ENCODE results near the gene FKBP6.
A peak's percentile ranks its signal among the peaks of the same experiment; 100 is the strongest.
"Not testable (repeated sequence)": the region's sequence is repeated elsewhere in the genome, so short reads cannot be mapped to it uniquely, and the experiment has no call there.

Gene FKBP6, protein sequence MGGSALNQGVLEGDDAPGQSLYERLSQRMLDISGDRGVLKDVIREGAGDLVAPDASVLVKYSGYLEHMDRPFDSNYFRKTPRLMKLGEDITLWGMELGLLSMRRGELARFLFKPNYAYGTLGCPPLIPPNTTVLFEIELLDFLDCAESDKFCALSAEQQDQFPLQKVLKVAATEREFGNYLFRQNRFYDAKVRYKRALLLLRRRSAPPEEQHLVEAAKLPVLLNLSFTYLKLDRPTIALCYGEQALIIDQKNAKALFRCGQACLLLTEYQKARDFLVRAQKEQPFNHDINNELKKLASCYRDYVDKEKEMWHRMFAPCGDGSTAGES

DNA sequence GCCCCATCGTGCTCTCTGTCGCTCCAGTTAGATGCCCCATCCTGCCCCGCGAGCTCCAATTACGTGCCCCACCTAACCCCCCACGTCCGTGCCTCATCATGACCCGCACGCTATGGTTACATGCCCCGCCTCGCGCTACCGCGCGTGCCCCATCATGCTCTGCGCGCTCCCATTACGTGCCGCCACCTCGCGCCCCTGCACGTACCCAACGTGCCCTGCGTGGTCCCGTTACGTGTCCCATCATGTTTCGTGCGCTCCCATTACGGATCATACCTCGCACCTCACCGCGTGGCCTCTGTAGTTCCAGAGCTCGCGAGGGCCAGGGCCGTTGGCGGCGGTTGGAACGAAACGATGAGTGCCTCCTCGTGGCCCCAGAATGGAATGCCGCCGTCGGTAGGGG lies at the start of gene FKBP6, which contains the start of gene TRIM50:
FKBP6 (plus strand) TSS at position 240 of the 400 bp plus-strand sequence. CDS start 268 bp downstream, outside the sequence.
TRIM50 (minus strand) TSS at position 161 of the 400 bp plus-strand sequence. CDS start 3,295 bp downstream, outside the sequence.
- not testable (repeated sequence) for DNase-seq (ENCODE audit: low read depth in 2 of 2)

DNA sequence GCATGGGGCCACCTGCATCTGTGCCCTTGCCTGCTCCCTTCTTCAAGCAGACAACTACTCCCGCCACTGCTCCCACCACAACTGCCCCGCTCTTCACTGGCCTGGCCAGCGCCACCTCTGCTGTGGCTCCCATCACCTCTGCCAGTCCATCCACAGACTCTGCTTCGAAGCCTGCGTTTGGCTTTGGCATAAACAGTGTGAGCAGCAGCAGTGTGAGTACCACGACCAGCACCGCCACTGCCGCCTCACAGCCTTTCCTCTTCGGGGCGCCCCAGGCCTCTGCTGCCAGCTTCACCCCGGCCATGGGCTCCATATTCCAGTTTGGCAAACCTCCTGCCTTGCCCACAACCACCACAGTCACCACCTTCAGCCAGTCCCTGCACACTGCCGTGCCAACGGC lies 30.7 kb upstream of the FKBP6 start:
- DNase-seq (ENCODE audit: low read depth in 2 of 2): not testable (repeated sequence)

DNA sequence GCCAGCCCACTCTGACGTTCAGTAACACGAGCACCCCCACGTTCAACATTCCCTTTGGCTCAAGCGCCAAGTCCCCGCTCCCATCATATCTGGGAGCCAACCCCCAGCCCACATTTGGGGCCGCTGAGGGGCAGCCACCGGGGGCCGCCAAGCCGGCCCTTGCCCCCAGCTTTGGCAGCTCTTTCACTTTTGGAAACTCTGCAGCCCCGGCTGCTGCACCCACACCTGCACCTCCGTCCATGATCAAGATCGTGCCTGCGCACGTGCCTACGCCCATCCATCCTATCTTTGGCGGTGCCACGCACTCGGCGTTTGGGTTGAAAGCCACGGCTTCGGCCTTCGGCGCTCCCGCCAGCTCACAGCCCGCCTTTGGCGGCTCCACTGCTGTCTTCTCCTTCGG lies 30.3 kb upstream of the FKBP6 start:
- DNase-seq (ENCODE audit: low read depth in 2 of 2): not testable (repeated sequence)

- not testable (repeated sequence) for DNase-seq (ENCODE audit: low read depth in 2 of 2)
These were observed 28.1 kb upstream of the FKBP6 start for GRCh38 chr7:73299812-73300211.

DNA sequence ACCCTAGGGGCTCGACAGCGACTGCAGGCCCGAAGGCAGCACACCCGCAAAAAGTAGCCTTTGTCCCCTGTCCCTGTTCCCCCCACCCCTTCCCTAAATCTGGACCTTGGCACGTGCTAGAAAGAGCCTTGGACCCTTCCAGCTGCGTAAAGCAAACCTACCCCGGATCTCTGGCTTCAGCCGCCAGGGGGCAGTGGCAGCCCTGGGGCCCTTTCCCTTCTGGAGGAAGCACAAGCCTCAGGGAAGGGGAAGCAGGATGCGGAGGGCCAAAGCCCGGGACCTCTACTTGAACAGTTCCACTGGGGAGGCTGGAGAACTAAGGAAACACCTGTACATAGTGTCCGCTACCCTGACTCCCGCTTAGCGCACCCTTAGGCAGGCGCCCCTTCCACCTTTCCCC lies 26.9 kb upstream of the FKBP6 start:
- not testable (repeated sequence) for DNase-seq (ENCODE audit: low read depth in 2 of 2)

- not testable (repeated sequence) for DNase-seq (ENCODE audit: low read depth in 2 of 2)
These were observed 25.1 kb upstream of the FKBP6 start for GRCh38 chr7:73302846-73303245.

GRCh38 chr7:73303546-73303945 lies 24.4 kb upstream of the FKBP6 start:
- no peak for DNase-seq (ENCODE audit: low read depth in 2 of 2)

- DNase-seq (ENCODE audit: low read depth in 2 of 2): no peak
These were observed 23.9 kb upstream of the FKBP6 start for GRCh38 chr7:73304071-73304470.

- DNase-seq (ENCODE audit: low read depth in 2 of 2): not testable (repeated sequence)
These were observed 23.2 kb upstream of the FKBP6 start for GRCh38 chr7:73304612-73305387.

DNA sequence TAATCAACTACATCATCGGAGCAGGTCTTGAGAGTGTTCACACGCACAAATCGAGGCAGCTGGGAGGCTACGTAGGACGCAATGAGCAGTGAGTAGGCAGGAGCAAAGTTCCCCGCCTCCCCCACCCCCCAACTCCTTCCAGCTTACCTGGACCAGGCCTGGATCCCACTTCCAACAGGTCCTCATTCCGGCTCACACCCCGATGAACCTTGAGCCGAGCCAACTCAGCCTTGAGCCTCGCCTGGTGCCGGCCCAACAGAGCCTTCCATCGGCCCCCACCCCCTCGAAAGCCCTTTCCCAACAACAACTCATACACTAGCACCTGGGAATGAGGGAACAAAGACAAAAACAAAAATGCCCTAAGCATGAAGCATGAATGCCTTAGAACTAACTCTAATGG lies 20.5 kb upstream of the FKBP6 start:
- DNase-seq (ENCODE audit: low read depth in 2 of 2): no peak

DNA sequence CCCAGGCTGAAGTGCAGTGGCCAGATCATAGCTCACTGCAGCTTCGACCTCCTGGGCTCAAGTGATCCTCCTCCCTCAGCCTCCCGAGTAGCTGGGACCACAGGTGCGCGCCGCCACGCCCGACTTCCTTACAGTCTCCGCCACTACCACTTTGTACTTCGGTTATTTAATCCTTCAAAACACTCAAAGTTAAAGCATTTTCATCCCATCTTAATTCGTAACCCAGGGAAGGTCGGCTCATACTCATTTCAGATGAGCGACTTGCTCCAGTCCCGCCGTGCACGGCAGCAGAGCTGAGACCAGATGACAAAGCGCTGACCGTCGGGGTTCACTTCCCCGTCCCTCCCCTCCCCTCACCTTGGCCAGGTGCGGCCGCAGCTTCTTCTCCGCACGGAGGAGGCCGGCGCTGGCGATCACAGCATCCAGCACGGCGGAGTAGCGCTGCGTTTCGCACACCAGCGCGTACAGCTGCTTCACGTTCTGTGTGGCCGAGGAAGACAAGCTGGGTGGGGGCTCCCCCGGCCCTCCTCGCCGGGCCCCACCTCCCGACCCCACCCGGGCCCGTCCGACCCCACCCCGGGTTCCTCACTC lies 19.8 kb upstream of the FKBP6 start:
- DNase-seq (ENCODE audit: low read depth in 2 of 2): no peak

GRCh38 chr7:73308665-73309214 lies 19.2 kb upstream of the FKBP6 start, which contains the start of gene NSUN5:
TSS of gene NSUN5 (minus strand) at chr7:73308826. CDS start at chr7:73308790, 36 bp downstream.
- peak; percentile 85 to 90 for DNase-seq (ENCODE audit: low read depth in 2 of 2)

DNA sequence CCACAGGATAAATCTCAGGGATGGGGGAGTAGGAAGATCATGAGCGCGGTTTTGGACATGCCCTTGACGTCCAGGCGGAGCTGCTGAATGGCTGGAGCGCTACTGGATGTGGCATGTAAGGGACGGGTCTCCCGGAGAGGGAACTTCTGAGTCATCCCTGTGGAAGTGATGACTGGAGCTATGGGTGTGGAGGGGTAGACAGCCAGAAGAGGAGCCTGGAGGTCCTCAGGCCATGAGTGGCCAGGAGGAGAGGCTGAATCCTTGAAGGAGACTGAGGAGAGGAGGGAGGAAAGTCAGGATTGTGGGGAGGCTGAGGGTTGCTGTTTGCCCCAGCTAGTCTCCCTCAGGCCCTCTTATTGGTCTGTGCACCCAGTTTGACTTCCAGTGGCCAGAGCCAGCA lies 16.5 kb upstream of the FKBP6 start:
- not testable (repeated sequence) for DNase-seq (ENCODE audit: low read depth in 2 of 2)

DNA sequence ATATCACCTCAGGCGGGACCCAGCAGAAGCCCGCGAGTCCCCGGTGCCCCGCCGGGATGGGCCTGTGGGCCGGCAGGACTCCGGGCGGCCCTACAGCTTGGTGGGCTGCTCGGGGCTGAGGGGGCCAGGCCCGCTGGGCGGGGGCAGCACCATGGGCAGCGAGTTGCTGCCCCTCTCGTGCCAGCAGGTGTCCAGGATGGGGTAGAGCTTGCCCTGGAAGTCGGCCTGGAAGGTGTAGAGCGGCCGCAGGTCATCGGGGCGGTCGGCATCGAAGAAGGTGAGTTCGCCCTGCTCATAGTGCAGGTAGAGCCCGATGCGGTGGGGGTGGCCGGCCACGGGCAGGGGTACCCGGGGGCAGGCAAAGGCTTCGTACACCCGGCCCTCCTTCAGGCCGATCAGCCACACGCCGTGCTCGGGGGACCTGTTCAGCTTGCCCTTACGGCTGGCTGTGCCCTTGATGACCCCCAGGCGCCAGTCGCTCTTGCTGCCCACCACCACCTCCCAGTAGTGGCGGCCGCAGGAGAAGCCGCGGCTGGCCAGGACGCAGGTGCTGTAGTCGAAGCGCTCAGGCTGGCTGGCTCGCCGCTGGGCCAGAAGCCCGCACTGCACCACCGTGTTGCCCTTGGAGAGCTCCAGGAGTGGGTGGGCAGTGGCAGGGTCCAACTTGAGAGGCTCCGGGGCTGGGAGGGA lies 15.0 kb upstream of the FKBP6 start:
- DNase-seq (ENCODE audit: low read depth in 2 of 2): no peak

GRCh38 chr7:73313521-73313906 lies 14.4 kb upstream of the FKBP6 start:
- no peak for DNase-seq (ENCODE audit: low read depth in 2 of 2)

DNA sequence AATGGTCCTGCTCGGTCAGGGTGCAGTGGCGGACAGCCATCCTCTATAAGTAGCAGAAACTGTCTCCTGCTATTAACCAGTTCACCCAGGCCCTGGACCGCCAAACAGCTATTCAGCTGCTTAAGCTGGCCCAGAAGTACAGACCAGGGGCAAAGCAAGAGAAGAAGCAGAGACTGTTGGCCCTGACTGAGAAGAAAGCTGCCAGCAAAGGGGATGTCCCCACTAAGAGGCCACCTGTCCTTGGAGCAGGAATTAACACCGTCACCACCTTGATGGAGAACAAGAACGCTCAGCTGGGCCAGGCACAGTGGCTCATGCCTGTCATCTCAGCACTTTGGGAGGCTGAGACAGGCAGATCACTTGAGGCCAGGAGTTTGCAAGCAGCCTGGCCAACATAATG lies 13.7 kb upstream of the FKBP6 start:
- no peak for DNase-seq (ENCODE audit: low read depth in 2 of 2)

DNA sequence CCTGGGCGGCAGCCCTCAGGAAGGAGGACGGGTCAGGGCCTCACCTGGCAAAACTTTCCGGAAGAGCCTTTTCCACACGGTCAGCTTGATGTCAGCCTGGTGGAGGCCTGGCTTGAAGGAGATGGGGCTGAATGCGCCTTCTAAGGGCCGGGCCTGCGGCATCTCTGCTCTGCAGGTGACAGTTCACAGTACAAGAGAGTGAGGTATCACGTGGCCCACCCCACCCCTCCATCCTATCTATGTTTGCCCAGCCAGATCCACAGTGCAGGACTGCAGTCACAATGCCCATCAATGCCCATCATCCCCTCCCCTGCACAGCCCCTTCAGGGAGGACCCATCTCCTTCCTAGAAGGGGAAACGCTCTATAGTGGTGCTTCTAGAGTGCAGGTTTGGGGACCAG lies 11.4 kb upstream of the FKBP6 start:
- DNase-seq (ENCODE audit: low read depth in 2 of 2): no peak

GRCh38 chr7:73318656-73319204 lies 9.2 kb upstream of the FKBP6 start:
- not testable (repeated sequence) for DNase-seq (ENCODE audit: low read depth in 2 of 2)

GRCh38 chr7:73319541-73319940 lies 8.4 kb upstream of the FKBP6 start:
- DNase-seq (ENCODE audit: low read depth in 2 of 2): not testable (repeated sequence)

- not testable (repeated sequence) for DNase-seq (ENCODE audit: low read depth in 2 of 2)
These were observed 8.0 kb upstream of the FKBP6 start for GRCh38 chr7:73320009-73320408.

- not testable (repeated sequence) for DNase-seq (ENCODE audit: low read depth in 2 of 2)
These were observed 4.4 kb upstream of the FKBP6 start for GRCh38 chr7:73323434-73324080.
